Heart right ventricle (tissue), 16 donors: ENCODE data around the gene PEAK1. TPM values are rescaled to one million over a fixed set of nuclear protein-coding genes. Genes with fewer than 3 reads are reported as not detected.
A peak's percentile ranks its signal among the peaks of the same experiment; 100 is the strongest.

Source experiments
- ATAC-seq, 8 donors: fragments of 200-7000 bp; cut with Tn5 transposase; one replicate each; pipeline ENCODE4 v1.9.1; 2020; ENCODE audit warnings: mild to moderate bottlenecking in 8 of 8, moderate library complexity in 8 of 8, moderate number of reproducible peaks in 1 of 8
- DNase-seq, 2 donors: peaks; one replicate each; pipeline ENCODE4 v3.0.0-alpha.2; 2020
- H3K27ac ChIP-seq, 10 donors: fragments of 200-600 bp; sonication (generic) in 2 of 10; one replicate each; pipeline versions ENCODE4 v1.5.0 to v1.8.0; 2020 to 2022; ENCODE audit warnings: mild to moderate bottlenecking in 3 of 10
- H3K27me3 ChIP-seq, 7 donors: fragments of 200-600 bp; one replicate each; pipeline ENCODE4 v1.8.0; 2021 to 2022; ENCODE audit warnings: mild to moderate bottlenecking in 2 of 7
- H3K36me3 ChIP-seq, 9 donors: fragments of 200-600 bp; sonication (generic) in 1 of 9; one replicate each; pipeline versions ENCODE4 v1.5.0 to v1.8.0; 2020 to 2022; ENCODE audit warnings: mild to moderate bottlenecking in 2 of 9
- H3K4me1 ChIP-seq, 9 donors: fragments of 200-600 bp; sonication (generic) in 1 of 9; one replicate each; pipeline versions ENCODE4 v1.5.0 to v1.8.0; 2020 to 2022; ENCODE audit warnings: mild to moderate bottlenecking in 4 of 9
- H3K4me3 ChIP-seq, 10 donors: fragments of 200-600 bp; sonication (generic) in 2 of 10; one replicate each; pipeline versions ENCODE4 v1.5.0 to v1.8.0; 2020 to 2022; ENCODE audit warnings: mild to moderate bottlenecking in 7 of 10, moderate library complexity in 2 of 10
- H3K9me3 ChIP-seq, 11 donors: fragments of 200-600 bp in 10 of 11; sonication (generic) in 2 of 11; one replicate each; pipeline versions ENCODE4 v1.5.0 to v1.8.0; 2013 to 2022; ENCODE audit warnings: mild to moderate bottlenecking in 2 of 11, control low read depth in 1 of 11, moderate library complexity in 1 of 11
- WGBS, 2 donors: extraction: QIAGEN DNeasy Blood & Tissue Kit; methylation state at CpG; one replicate each; pipeline ENCODE4 v1.1.7; 2013; ENCODE audit warnings: inconsistent platforms in 1 of 2; 5-methylcytosine and 5-hydroxymethylcytosine counted together
- intact Hi-C, 10 donors: fragments of 100-400 bp; cut with DNase I; formaldehyde crosslinking; loops; one replicate each; pipeline versions ENCODE4 v1.11.1 to v1.14.2; 2022
- polyA plus RNA-seq, 2 donors: library from polyadenylated mRNA; stranded (reverse); fragments of 200-250 nt; gene quantifications; one replicate each; pipeline ENCODE4 v1.2.3, GENCODE V29; 2013
- total RNA-seq, 10 donors: library from RNA; stranded (reverse); fragmentation: NEBNext Ultra II Directional in 3 of 10; extraction: Animal tissue kit (Norgen Biotek cat#: 25700) in 3 of 10; gene quantifications; one replicate each; pipeline versions ENCODE4 v1.2.1 to v1.2.4, GENCODE V29; 2021 to 2023
- TF ChIP-seq, protein P1 (sequence below), 9 donors: fragments of 200-600 bp; sonication (generic) in 2 of 9; IDR thresholded peaks; one replicate each; pipeline versions ENCODE4 v1.5.0 to v1.8.0; 2021 to 2022; ENCODE audit warnings: antibody characterized with exemption in 9 of 9, mild to moderate bottlenecking in 5 of 9, moderate library complexity in 1 of 9
- donor health status: Arrhythmogenic right ventricular cardiomyopathy.
- donor health status: ischemic (EF 13 %, LVEDD 7.1; RV severe dilation, severe dysfunction).
- donor health status: healthy with polysubstance abuse.
- donor health status: DM: no; HTN: yes; CAD: no.
- donor health status: DM: no; HTN: no; CAD: no.
- donor health status: ischemic (EF 25% LVEDD 6.9; RV normal size, moderate dysfunction).
- donor health status: ischemic (EF 25% LVEDD 5.7; RV mildly dilated, moderate dysfunction).
- donor health status: healthy.
- donor health status: DM: yes; HTN: yes; CAD: no.
- donor health status: Ischemic cardiomyopathy.
- donor health status: ischemic (EF 35%, LVEDD 5.7; RV mildly dilated, moderate dysfunction).
- donor health status: nonischemic (EF 11% LVEDD 7.7; RV severe dilation, severe dysfunction).
- donor health status: DM: yes; HTN: yes; CAD: no.
- donor health status: PGD.
- donor health status: ischemic (EF 29% LVEDD 5.4; RV normal size, mild dysfunction).
- donor health status: nonischemic (EF 23%, LVEDD 6.1; RV moderate dilation, normal function).

PEAK1 gene
- total and polyA plus RNA-seq, 12 donors, result 7.0 to 146 (median 90.8) TPM

DNA sequence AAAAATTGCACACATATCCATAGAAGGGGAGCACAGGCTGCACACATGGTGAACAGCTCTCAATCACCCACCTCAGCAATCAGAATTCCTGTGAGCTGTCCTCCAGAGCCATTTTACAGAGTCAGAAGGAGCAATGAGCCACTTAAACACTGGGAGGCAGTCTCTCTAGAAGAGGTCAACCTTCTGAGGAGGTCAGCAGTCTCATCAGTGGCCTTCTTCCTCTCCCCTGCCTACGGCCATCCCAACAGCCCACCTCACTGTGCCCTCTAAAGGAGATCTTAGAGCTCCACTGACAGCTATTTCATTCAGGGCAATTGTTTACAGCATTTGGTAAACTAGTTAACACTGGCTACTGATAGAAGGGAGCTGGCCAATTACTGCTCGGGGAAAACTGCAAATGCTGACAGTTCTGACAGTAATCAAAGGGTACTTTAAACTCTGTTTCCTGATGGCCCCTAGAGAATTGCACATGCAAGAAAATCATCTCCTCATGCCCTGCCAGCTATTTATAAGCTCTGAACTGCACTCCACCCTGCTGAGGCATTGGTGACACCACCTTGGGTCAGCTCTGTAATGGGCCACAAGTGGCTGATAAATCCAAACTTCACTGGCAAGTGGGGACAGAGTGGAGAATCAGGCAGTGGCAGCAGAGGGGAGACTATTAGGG lies 306.9 kb downstream of the PEAK1 start:
- Histone ChIP-seq H3K27ac (peak overlapping the region in 1 of 10 donors; percentile 6), H3K36me3 (peaks cover 0 to 49% (median 0%) of the 10 kb centered on the region in 9 donors), H3K4me1 (peaks cover 1 to 51% (median 11%) of the 10 kb centered on the region in 9 donors), H3K9me3 (no peaks in the 10 kb centered on the region), H3K4me3 (no peak overlapping the region), H3K27me3 (no peaks in the 10 kb centered on the region)
- TF ChIP-seq, protein P1, sequence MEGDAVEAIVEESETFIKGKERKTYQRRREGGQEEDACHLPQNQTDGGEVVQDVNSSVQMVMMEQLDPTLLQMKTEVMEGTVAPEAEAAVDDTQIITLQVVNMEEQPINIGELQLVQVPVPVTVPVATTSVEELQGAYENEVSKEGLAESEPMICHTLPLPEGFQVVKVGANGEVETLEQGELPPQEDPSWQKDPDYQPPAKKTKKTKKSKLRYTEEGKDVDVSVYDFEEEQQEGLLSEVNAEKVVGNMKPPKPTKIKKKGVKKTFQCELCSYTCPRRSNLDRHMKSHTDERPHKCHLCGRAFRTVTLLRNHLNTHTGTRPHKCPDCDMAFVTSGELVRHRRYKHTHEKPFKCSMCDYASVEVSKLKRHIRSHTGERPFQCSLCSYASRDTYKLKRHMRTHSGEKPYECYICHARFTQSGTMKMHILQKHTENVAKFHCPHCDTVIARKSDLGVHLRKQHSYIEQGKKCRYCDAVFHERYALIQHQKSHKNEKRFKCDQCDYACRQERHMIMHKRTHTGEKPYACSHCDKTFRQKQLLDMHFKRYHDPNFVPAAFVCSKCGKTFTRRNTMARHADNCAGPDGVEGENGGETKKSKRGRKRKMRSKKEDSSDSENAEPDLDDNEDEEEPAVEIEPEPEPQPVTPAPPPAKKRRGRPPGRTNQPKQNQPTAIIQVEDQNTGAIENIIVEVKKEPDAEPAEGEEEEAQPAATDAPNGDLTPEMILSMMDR (IDR thresholded peaks at IDR 0.05), result no peak
- ATAC-seq, result peak in 6 of 8 donors; percentile 26 to 63 (median 36)
- DNase-seq, result no peak
- intact Hi-C loops, result loop anchor here in 4 of 10 donors (5.0 to 10.0 kb wide), 4 partner anchors 72 to 434 kb away; no protein-coding TSS in a partner anchor
- 60 to 63% methylated on average over 2 of the region's 2 CpGs for WGBS, 2 donors

DNA sequence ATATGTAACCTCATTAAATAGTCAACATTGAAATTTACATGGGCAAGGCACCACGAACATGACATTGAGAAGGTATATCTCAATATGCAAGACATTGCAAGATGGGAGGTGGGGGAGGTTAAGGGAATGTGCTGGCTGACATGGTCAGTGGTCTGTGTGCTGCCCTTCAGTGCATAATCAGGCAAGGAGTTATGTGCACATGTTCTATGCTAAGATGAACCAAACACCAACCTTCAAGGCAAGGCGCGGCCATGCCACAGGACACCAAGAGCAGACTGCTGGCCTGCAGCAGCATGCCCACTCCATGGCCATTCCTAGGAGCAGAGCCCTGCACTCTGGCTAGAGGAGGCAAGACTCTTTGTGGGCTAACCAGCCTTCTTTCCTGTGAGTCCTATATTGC lies 308.1 kb downstream of the PEAK1 start:
- ATAC-seq (no peak), DNase-seq (no peak)
- Histone ChIP-seq H3K9me3 (no peaks in the 10 kb centered on the region), H3K4me1 (peaks cover 13 to 53% (median 20%) of the 10 kb centered on the region in 9 donors), H3K36me3 (peaks cover 0 to 49% (median 0%) of the 10 kb centered on the region in 9 donors), H3K27me3 (no peaks in the 10 kb centered on the region), H3K4me3 (no peak overlapping the region), H3K27ac (no peak overlapping the region)
- WGBS, 2 donors, result 99% methylated on average over 3 of the region's 3 CpGs
- intact Hi-C loops, result loop anchor here in 4 of 10 donors (5.0 to 10.0 kb wide), 4 partner anchors 73 to 436 kb away; no protein-coding TSS in a partner anchor
- TF ChIP-seq, protein P1 (IDR thresholded peaks at IDR 0.05), result no peak

DNA sequence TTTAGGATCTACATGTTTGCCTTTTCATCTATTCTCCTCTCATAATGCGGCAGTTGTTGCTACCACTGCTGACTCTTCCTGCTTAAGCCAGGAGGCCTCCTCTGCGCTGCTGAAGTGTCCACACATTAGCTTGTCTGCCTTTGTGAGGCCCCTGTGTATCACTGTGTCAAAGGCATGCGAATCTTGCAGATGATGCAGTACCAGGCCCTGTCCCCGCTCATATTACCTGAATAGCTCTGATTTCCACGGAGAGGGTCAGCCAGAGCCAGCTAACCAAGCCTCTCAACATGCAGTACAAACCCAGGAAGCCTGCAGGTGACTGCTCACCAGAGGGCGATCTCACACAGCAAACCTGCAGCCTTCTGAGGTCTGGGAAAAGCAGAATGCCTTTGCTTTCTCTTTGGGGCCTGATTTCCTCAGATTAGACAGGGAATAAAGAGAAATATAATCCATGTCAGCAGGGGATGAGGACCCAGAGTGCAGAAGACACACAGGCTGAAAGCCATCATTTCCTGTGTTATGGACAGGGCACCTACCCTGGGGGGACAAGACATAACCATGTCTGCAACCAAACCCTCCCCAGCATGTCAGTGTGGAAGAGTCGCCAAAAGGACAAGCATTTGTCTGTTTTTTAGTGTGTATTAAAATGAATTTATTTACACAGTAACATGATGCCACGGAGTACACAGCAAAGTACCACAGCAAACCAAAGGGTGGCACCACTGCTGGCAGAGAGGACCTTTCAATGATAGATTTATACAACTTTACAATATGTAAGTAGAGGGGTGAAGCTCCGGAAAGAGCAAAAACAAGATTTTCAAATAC lies 312.2 kb downstream of the PEAK1 start:
- intact Hi-C loops, result loop anchor here in 5 of 10 donors (2.0 to 10.0 kb wide), 6 partner anchors 143 to 717 kb away; partner anchors contain the start of gene LINGO1 (in 2 of the 5)
- WGBS, 2 donors, result 53 to 54% methylated on average over 9 of the region's 9 CpGs

More for the DNA sequence above, 312.2 kb downstream of the PEAK1 start:
- ATAC-seq (peak; percentile 46 to 82 (median 76)), DNase-seq (peak; percentile 51 to 65)
- Histone ChIP-seq H3K4me1 (peaks cover 20 to 74% (median 36%) of the 10 kb centered on the region in 9 donors), H3K9me3 (no peaks in the 10 kb centered on the region), H3K36me3 (peaks cover 0 to 26% (median 0%) of the 10 kb centered on the region in 9 donors), H3K27me3 (no peaks in the 10 kb centered on the region), H3K4me3 (no peak overlapping the region), H3K27ac (peak overlapping the region in 8 of 10 donors; percentile 4 to 73 (median 61))
- TF ChIP-seq, protein P1 (IDR thresholded peaks at IDR 0.05), result peak; percentile 39 to 77 (median 62)
